ENCODE measurements around the gene LILRB3.
"Not testable (repeated sequence)": the region's sequence is repeated elsewhere in the genome, so short reads cannot be mapped to it uniquely, and the experiment has no call there.

The LILRB3 gene

GRCh38 chr19:54206030-54206830 is 16.6 kb downstream of the LILRB3 start:
- Histone ChIP-seq H3K9ac (ENCODE audit: low read length) (no peak overlapping the region), H3K27me3 (ENCODE audit: control insufficient read depth, insufficient read depth, low read length) (no peaks in the 10 kb centered on the region), H3K4me1 (ENCODE audit: control insufficient read depth, insufficient read depth, low read length) (peaks cover 81% of the 10 kb centered on the region), H3K9me3 (ENCODE audit: control insufficient read depth, low read length) (no peaks in the 10 kb centered on the region), H3K4me3 (ENCODE audit: low read length) (no peak overlapping the region), H3K36me3 (ENCODE audit: control insufficient read depth, insufficient read depth, low read length) (peaks cover 22% of the 10 kb centered on the region)

- Histone ChIP-seq H3K36me3 (ENCODE audit: control insufficient read depth, insufficient read depth, low read length) (peaks cover 22% of the 10 kb centered on the region), H3K4me3 (ENCODE audit: low read length) (no peak overlapping the region), H3K27me3 (ENCODE audit: control insufficient read depth, insufficient read depth, low read length) (no peaks in the 10 kb centered on the region), H3K9ac (ENCODE audit: low read length) (no peak overlapping the region), H3K9me3 (ENCODE audit: control insufficient read depth, low read length) (no peaks in the 10 kb centered on the region), H3K4me1 (ENCODE audit: control insufficient read depth, insufficient read depth, low read length) (peaks cover 68% of the 10 kb centered on the region)
Measured at GRCh38 chr19:54204767-54205468, 17.9 kb downstream of the LILRB3 start.

GRCh38 chr19:54203151-54203611 is 19.6 kb downstream of the LILRB3 start:
- no peak overlapping the region for H3K4me3 ChIP-seq (ENCODE audit: low read length)
- H3K9me3 ChIP-seq (ENCODE audit: control insufficient read depth, low read length): no peaks in the 10 kb centered on the region
- peak overlapping the region; percentile 11 for H3K9ac ChIP-seq (ENCODE audit: low read length)
- peaks cover 22% of the 10 kb centered on the region for H3K36me3 ChIP-seq (ENCODE audit: control insufficient read depth, insufficient read depth, low read length)
- no peaks in the 10 kb centered on the region for H3K27me3 ChIP-seq (ENCODE audit: control insufficient read depth, insufficient read depth, low read length)
- H3K4me1 ChIP-seq (ENCODE audit: control insufficient read depth, insufficient read depth, low read length): peaks cover 51% of the 10 kb centered on the region

DNA sequence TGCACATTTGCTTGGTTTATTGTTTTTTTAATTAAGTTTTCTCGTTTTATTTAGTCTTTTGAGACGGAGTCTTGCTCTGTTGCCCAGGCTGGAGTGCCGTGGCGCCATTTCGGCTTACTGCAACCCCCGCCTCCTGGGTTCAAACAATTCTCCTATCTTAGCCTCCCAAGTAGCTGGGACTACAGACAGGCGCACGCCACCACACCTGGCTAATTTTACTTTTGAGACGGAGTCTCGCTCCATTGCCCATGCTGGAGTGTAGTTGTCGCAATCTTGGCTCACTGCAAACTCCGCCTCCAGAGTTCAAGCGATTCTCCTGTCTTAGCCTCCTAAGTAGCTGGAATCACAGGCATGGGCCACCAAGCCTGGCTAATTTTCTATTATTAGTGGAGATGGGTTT is 20.8 kb downstream of the LILRB3 start:
- H3K9me3 ChIP-seq (ENCODE audit: control insufficient read depth, low read length): no peaks in the 10 kb centered on the region
- H3K36me3 ChIP-seq (ENCODE audit: control insufficient read depth, insufficient read depth, low read length): peaks cover 19% of the 10 kb centered on the region
- peaks cover 46% of the 10 kb centered on the region for H3K4me1 ChIP-seq (ENCODE audit: control insufficient read depth, insufficient read depth, low read length)
- H3K4me3 ChIP-seq (ENCODE audit: low read length): no peak overlapping the region
- H3K27me3 ChIP-seq (ENCODE audit: control insufficient read depth, insufficient read depth, low read length): no peaks in the 10 kb centered on the region
- peak overlapping the region; percentile 94 for H3K9ac ChIP-seq (ENCODE audit: low read length)

DNA sequence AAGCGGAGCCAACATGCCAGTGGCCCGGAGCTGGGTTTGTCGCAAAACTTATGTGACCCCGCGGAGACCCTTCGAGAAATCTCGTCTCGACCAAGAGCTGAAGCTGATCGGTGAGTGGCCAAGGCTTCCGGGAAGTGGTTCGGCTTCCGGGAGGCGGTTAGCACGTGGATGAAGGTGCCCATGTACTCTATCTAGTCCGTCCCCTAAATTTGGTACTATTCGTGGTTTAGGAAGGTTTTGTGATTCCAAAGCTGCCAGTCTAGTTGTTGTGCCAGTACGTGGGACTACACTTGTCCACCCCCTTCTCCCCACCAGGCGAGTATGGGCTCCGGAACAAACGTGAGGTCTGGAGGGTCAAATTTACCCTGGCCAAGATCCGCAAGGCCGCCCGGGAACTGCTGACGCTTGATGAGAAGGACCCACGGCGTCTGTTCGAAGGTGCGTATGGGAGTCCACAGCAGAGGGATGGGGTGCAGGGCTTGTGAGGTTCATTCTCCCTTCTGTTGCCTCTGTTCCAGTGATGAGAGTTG is 21.6 kb downstream of the LILRB3 start:
- Histone ChIP-seq H3K9ac (ENCODE audit: low read length) (peak overlapping the region; percentile 94), H3K27me3 (ENCODE audit: control insufficient read depth, insufficient read depth, low read length) (no peaks in the 10 kb centered on the region), H3K4me3 (ENCODE audit: low read length) (peak overlapping the region; percentile 31), H3K4me1 (ENCODE audit: control insufficient read depth, insufficient read depth, low read length) (peaks cover 39% of the 10 kb centered on the region), H3K36me3 (ENCODE audit: control insufficient read depth, insufficient read depth, low read length) (peaks cover 12% of the 10 kb centered on the region), H3K9me3 (ENCODE audit: control insufficient read depth, low read length) (no peaks in the 10 kb centered on the region)

- Histone ChIP-seq H3K27me3 (ENCODE audit: control insufficient read depth, insufficient read depth, low read length) (no peaks in the 10 kb centered on the region), H3K4me3 (ENCODE audit: low read length) (no peak overlapping the region), H3K4me1 (ENCODE audit: control insufficient read depth, insufficient read depth, low read length) (peaks cover 30% of the 10 kb centered on the region), H3K9me3 (ENCODE audit: control insufficient read depth, low read length) (no peaks in the 10 kb centered on the region), H3K36me3 (ENCODE audit: control insufficient read depth, insufficient read depth, low read length) (peaks cover 8% of the 10 kb centered on the region), H3K9ac (ENCODE audit: low read length) (no peak overlapping the region)
Measured at GRCh38 chr19:54199401-54199800, 23.4 kb downstream of the LILRB3 start.

- Histone ChIP-seq H3K4me3 (ENCODE audit: low read length) (no peak overlapping the region), H3K27me3 (ENCODE audit: control insufficient read depth, insufficient read depth, low read length) (no peaks in the 10 kb centered on the region), H3K36me3 (ENCODE audit: control insufficient read depth, insufficient read depth, low read length) (peaks cover under 1% of the 10 kb centered on the region), H3K9ac (ENCODE audit: low read length) (no peak overlapping the region), H3K4me1 (ENCODE audit: control insufficient read depth, insufficient read depth, low read length) (peaks cover 13% of the 10 kb centered on the region), H3K9me3 (ENCODE audit: control insufficient read depth, low read length) (no peaks in the 10 kb centered on the region)
Measured at GRCh38 chr19:54197121-54197520, 25.7 kb downstream of the LILRB3 start.

- Histone ChIP-seq H3K4me3 (ENCODE audit: low read length) (no peak overlapping the region), H3K9me3 (ENCODE audit: control insufficient read depth, low read length) (no peaks in the 10 kb centered on the region), H3K4me1 (ENCODE audit: control insufficient read depth, insufficient read depth, low read length) (peaks cover 13% of the 10 kb centered on the region), H3K9ac (ENCODE audit: low read length) (no peak overlapping the region), H3K27me3 (ENCODE audit: control insufficient read depth, insufficient read depth, low read length) (no peaks in the 10 kb centered on the region), H3K36me3 (ENCODE audit: control insufficient read depth, insufficient read depth, low read length) (no peaks in the 10 kb centered on the region)
Measured at GRCh38 chr19:54196536-54196935, 26.3 kb downstream of the LILRB3 start.

DNA sequence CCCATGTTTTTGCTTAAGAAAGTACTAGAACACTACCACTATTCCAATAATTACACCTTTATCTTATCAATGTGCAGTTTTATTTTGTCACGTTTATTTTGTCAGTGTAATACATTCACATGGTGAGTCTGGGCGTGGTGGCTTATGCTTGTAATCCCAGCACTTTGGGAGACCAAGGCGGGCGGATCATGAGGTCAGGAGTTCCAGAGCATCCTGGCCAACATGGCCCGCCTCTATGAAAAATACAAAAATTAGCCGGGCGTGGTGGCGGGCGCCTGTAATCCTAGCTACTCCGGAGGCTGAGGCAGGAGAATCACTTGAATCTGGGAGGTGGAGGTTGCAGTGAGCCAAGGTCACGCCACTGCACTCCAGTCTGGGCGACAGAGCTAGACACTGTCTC is 28.3 kb downstream of the LILRB3 start:
- H3K9me3 ChIP-seq (ENCODE audit: control insufficient read depth, low read length); H3K27me3 ChIP-seq (ENCODE audit: control insufficient read depth, insufficient read depth, low read length); H3K36me3 ChIP-seq (ENCODE audit: control insufficient read depth, insufficient read depth, low read length); H3K9ac ChIP-seq (ENCODE audit: low read length); H3K4me3 ChIP-seq (ENCODE audit: low read length): not testable (repeated sequence)
- peaks cover 10% of the 10 kb centered on the region for H3K4me1 ChIP-seq (ENCODE audit: control insufficient read depth, insufficient read depth, low read length)

DNA sequence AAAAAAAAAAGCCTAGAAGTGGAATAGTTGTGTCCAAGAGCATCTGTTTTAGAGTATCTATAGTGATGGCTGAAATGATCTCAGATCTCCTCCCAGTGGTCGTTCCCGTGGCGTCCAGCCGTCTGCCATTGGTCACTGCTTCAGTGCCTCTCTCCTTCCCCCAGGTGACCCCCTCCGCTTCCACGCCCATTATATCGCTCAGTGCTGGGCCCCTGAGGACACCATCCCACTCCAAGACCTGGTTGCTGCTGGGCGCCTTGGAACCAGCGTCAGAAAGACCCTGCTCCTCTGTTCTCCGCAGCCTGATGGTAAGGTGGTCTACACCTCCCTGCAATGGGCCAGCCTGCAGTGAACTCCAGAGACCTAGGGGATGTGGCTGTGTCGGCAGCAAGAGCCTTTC is 29.8 kb downstream of the LILRB3 start:
- peaks cover 19% of the 10 kb centered on the region for H3K4me1 ChIP-seq (ENCODE audit: control insufficient read depth, insufficient read depth, low read length)
- H3K36me3 ChIP-seq (ENCODE audit: control insufficient read depth, insufficient read depth, low read length): no peaks in the 10 kb centered on the region
- no peak overlapping the region for H3K9ac ChIP-seq (ENCODE audit: low read length)
- no peaks in the 10 kb centered on the region for H3K27me3 ChIP-seq (ENCODE audit: control insufficient read depth, insufficient read depth, low read length)
- H3K9me3 ChIP-seq (ENCODE audit: control insufficient read depth, low read length): no peaks in the 10 kb centered on the region
- no peak overlapping the region for H3K4me3 ChIP-seq (ENCODE audit: low read length)

- H3K27me3 ChIP-seq (ENCODE audit: control insufficient read depth, insufficient read depth, low read length): no peaks in the 10 kb centered on the region
- peak overlapping the region; percentile 90 for H3K9ac ChIP-seq (ENCODE audit: low read length)
- H3K36me3 ChIP-seq (ENCODE audit: control insufficient read depth, insufficient read depth, low read length): no peaks in the 10 kb centered on the region
- peak overlapping the region; percentile 77 for H3K4me3 ChIP-seq (ENCODE audit: low read length)
- no peaks in the 10 kb centered on the region for H3K9me3 ChIP-seq (ENCODE audit: control insufficient read depth, low read length)
- peaks cover 27% of the 10 kb centered on the region for H3K4me1 ChIP-seq (ENCODE audit: control insufficient read depth, insufficient read depth, low read length)
Measured at GRCh38 chr19:54191811-54192453, 30.9 kb downstream of the LILRB3 start.
